HG03378 (cell line): ENCODE data around the gene RSF1.

Experiments
- ATAC-seq: cut with Tn5 transposase; IDR thresholded peaks from one replicate; pipeline ENCODE4 v1.9.1; 2021; ENCODE audit warnings: mild to moderate bottlenecking, moderate library complexity; ENCODE audit not compliant: unreplicated experiment

Gene RSF1

DNA sequence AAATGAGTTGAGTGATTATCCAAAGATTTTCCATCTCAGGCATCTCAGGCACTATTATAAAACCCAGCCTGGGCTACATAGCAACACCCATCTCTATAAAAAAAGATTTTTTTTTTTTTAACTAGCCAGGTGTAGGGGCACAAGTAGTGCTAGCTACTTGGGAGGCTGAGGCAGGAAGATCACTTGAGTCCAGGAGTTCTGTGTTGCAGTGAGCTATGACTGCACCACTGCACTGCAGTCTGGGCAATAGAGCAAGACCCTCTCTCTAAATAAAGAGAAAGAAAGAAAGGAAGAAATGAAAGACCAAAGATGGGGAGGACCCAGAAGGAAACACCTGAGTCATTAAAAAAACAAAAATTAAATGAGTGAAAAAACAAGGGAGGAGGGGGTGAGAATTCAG lies 14.1 kb downstream of the RSF1 start:
- ATAC-seq = no peak

DNA sequence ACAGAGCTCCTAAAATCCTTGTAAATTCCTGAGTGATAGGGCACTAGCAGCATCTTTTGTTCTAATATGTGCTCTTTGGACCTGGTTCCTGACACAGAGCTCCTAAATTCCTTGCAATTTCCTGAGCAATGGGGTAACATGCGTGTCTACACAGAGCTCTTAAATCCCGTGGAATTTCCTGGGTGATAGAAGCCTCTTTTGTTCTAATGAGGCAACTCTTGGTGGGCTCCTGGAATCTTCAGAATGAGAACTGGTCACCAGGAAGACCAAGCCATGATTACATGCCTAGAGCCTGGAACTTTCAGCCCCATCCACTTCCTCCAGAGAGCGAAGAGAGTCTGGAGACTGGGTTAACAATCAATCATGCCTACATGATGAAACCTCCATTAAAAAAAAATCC lies 19.0 kb downstream of the RSF1 start:
- ATAC-seq = no peak

DNA sequence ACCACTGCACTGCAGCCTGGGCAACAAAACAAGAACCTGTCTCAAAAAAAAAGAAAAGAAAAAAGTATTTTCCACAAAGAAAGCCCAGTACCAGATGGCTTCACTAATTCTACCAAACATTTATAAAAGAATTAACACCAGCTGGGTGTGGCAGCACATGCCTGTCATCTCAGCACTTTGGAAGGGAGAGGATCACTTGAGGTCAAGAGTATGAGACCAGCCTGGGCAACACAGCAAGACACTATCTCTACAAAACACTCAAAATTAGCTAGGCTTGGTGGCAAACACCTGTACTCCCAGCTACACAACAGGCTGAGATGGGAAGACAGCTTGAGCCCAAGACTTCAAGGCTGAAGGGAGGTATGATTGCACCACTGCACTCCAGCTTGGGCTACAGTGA lies 20.1 kb downstream of the RSF1 start:
- ATAC-seq = no peak

DNA sequence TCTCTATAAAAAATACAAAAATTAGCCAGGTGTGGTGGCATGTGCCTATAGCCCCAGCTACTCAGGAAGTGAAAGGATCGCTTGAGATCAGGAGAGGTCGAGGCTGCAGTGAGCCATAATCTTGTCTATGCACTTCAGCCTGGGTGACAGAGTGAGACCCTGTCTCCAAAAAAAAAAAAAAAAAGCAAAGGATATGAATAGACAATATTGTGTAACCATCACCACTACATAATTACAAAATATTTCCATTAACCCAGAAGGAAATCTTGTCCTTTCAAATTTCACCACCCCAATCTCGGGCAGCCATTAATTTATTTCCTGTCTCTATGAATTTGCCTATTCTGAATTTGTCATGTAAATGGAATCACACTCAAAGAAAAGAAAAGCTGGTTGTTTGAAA lies 21.2 kb downstream of the RSF1 start:
- no peak for ATAC-seq

DNA sequence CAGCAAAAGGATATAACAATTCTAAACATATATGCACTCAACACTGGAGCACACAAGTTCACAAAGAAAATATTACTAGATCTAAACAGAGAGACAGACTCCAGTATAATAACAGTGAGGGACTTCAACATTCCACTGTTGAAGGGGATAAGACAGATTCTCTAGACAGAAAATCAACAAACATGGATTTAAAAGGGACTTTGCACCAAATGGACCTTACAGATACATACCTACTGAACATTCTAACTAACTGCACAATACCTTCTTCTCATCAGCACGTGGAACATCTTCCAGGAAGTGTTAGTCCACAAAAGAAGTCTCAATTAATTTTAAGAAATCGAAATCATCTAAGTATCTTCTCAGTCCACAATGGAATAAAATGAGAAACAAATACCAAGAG lies 26.6 kb downstream of the RSF1 start:
- no peak for ATAC-seq

DNA sequence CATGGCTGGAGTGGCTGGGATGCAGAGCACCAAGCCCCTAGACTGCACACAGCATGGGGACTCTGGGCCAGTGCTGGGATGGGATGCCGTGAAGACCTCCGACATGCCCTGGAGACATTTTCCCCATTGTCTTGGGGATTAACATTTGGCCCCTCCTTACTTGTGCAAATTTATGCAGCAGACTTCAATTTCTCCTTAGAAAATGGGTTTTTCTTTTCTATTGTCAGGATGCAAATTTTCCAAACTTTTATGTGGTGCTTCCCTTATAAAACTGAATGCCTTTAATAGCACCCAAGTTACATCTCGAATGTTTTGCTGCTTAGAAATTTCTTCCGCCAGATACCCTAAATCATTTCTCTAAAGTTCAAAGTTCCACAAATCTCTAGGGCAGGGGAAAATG lies 29.2 kb downstream of the RSF1 start:
- no peak for ATAC-seq

DNA sequence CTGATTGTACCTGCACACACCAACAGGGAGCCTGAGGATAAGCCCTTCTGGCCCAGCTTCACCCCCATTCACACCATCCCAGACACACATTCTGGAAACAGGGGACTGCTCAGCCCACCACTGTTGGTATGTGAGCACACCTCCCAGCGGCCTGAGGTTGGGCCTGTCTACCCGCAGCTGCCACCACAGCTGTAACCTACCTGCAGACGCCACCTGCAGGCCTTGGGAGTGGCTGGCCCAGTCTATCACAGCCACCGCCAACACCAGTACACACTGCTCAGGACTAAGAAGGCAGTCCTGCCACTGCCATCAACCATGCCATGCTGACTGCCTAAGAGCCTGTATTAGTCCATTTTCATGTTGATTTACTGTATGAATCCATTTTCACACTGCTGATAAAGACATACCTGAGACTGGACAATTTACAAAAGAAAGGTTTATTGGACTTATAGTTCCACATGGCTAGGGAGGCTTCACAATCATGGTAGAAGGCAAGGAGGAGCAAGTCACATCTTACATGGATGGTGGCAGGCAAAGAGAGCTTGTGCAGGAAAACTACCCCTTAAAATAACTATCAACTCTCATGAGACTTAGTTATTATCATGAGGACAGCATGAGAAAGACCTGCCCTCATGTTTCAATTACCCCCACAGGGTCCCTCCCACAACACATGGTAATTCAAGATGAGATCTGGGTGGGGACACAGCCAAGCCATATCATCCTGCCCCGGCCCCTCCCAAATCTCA lies 30.6 kb downstream of the RSF1 start:
- no peak for ATAC-seq

DNA sequence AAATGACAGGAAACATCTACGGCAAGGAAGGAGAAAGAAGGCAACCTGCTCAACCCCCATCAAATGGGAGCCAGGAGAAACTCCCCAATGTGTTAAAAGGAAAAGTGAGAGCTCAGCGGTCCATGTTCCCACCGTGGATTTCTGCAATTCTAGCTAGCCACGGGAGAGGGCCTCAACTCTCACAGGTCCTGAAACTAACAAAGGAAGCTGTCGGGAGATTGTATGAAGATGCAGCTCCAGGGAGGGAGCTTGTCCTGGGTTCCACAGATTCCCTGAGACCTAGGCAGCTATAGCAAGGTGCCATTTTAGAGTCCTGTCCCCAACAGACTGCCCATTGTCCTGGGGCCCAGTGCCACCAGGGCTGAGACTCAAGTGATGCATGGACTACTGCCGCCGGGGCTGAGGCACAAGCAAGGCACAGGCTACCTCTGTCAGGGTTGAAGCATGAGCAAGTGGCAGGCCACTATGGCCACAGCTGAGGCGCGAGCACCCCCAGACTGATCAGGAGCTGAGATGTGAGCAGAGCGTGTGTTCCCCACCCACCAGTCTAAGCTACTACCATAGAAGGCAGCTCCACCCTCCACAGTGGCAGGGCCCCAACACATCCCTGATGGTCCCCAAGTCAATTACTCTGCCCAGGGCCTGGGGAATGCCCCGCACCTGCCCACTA lies 31.3 kb downstream of the RSF1 start:
- no peak for ATAC-seq

DNA sequence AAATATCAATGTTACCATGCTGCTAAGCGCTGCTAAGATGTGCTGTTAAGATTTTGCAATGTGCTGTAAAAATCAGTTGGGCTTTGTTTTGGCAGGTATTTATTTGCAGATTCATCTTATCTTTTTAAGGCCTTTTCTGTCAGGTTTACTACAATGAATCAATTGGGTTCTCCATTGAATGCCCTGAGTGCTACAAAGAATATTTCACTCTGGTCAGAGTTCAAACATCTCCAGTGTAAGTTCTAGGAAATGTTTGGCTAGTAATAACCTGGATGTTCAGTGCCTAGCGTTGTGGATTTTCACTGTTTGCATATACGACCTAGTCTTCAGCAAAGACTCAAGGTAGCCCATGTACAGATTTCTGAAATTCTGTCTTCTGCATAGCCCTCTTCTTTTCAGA lies 36.0 kb downstream of the RSF1 start:
- ATAC-seq = no peak

DNA sequence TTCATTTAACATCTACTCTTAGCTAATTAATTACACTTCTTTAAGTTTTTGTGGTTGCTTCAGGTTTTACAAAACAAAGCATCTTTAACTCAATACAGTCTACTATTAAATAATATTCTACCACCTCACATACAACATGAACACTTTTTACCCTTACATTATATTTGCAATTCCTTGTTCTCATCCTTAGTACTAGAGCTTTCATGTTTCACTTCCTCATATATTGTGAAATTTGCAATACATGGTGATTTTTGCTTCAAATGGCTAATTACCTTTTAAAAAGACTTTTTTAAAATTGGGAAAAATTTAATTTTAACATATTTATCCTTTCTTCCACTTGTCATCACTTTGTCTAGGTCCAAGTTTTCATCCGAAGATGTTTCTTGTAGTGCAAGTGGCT lies 37.5 kb downstream of the RSF1 start:
- no peak for ATAC-seq

DNA sequence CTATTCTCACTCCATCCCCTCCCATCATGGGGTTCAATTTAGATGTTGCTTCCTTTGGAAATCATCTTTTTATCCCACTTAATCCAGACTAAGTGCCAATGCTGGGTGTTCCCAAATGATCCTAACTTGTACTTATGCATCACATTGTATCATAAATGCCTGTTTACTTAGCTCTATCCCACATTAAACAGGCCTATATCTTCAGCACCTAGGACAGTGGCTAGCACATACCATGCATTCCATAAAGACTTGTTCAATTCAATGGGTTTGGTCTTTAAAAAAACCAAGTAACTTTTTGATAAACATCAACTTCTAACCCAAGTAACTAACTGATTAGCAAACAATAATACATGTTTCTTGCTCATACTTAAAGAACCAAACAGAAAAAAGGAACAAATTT lies 40.6 kb downstream of the RSF1 start:
- no peak for ATAC-seq

DNA sequence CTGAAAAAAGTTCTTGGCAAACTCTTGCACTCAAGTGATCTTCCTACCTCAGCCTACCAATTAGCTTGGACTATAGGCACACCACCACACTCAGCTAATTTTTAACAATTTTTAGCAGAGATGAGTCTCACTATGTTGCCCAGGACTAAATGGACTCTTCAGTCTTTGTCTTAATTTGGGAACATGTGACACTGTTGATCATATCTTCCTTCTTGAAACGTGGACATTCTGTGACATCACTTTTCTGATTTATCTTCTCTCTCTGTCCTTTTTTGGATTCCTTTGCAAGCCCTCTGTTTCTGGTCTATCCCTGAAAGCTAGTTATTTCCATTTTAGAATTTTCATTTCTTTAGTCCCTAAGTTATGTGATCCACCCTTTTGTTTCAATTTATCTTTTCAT lies 42.0 kb downstream of the RSF1 start:
- ATAC-seq = no peak

DNA sequence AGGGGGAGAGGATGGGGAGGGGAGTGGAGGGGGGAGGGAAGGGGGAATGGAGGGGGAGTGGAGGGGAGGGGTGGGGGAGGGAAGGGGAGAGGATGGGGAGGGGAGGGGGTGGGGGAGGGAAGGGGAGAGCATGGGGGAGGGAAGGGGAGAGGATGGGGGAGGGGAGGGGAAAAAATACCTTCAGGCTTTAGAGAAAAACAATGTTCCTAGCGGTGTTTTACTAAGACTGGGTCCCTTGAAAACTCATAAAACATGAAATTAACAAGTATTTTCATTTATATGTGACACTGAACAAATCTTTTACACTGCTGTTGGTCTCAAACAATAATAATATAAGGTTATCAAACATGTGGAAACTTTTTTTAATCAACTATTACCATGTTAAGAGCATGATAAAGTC lies 42.4 kb downstream of the RSF1 start:
- no peak for ATAC-seq

DNA sequence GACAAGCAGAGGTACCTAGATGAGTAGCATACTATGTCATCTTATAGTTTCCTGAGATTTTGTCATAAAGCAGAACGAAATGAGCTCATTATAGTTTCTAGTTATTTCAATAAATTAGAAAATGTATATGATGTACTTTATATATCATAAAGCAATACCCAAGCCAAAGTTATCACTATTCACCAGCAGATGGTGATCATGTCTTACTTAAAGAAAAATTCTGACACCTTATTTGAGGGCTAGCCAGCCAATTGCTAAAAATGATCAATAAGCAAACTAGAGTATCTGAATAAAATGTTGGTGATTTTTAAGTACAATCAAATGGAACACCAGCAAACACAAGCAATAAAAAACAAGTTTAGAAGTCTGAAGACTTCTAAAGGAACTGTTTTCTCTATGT lies 44.1 kb downstream of the RSF1 start:
- no peak for ATAC-seq

DNA sequence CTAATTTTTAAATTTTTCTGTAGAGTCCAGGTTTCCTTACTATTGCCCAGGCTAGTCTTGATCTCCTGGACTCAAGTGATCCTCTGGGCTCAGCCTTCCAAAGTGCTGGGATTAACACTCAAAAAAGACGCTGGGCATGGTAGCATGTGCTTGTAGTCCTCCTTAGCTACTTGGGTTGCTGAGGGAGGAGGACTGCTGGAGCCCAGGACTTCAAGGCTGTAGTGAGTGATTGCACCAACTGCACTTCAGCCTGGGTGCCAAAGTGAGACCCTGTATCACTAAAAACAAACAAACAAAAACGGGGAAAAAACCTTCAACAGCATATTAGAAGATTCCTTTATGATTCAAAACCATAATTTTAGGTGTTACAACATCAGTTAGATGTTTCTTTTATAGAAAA lies 44.6 kb downstream of the RSF1 start:
- ATAC-seq = no peak

DNA sequence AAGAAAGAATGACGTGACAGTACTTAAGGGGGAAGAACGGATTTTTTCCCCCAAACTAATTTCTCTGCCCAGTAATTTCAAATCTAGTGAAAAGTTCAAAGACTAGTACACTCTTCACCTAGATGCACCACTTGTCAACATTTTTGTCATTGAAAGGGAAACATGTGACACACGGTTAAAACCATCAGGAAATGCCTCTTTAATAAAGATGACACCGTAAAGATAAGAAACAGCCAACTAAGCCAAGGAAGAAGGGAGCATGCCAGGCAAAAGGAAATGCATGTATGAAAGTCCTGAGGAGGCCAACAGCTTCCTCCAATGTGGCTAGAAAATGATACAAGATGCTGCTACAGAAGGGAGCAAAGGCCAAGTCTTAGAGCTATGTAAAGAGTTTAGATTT lies 49.4 kb downstream of the RSF1 start:
- ATAC-seq = no peak

DNA sequence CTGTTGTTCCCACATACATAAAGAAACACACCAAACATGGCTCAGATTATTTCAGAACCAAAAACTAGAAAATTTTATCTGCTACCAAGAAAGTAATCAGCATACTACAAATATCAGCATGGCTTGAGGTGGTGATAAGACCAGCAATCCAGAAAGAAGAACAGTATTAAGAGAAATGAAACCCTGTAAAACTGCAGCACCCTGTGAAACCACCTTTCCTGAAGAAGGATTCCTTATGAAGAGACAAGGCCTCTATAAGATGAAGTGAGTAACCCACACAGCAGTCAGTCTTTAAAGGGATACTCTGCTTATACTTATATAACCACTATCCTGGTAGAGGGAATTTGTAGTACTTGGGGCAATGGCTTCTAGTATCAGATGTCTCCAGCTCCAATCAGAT lies 49.9 kb downstream of the RSF1 start:
- no peak for ATAC-seq

DNA sequence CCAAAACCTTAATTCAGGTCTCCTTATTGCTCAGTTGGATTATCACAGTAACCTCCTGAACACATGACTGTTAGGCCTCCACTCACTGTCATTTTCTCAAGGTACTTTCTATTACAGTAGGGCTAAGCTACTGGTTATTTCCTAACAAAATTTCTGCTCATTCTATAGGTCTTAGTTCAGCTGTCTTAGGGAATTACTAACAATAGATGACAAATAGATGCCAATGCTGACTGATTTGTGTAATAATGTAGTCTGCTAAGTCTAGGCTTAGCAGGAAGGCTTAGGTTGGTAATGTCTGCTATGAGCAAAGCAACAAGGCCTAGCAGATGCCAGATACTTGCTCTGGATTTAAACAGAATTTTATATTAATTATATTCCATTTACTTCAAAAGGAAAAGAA lies 58.1 kb downstream of the RSF1 start:
- no peak for ATAC-seq

DNA sequence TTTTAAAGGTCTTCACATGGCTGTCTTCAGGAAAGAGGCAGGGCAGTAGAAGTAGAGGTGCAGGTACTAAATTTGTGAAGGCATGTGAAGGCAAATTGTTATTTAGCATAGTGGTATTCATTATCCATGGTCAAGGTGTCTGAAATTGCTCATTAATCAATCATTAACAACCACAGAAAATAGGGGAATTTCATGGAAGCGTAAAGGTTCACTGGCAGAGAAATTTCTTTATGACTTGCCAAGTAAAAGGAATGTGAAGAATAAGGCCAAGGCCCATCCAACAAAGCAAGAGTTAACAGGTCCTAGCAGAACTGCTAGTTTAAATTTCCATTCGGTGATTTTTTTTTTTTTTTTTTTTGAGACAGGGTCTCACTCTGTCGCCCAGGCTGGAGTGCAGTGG lies 59.0 kb downstream of the RSF1 start:
- no peak for ATAC-seq

DNA sequence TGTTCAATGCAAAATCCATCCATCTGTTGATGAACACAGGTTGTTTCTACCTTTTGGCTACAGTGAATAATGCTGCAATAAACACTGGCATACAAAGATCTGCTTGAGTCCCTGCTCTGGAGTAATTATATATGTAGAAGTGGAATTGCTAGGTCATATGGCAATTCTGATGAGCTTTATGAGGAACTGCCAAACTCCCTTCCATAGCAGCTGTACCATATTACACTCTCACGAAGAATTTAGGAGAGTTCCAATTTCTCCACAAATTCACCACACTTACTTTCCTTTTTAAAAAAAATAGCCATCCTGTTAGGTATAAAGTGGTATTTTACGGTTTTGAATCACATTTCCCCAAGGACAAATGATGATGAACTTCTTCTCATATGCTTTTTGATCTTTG lies 62.2 kb downstream of the RSF1 start:
- no peak for ATAC-seq

DNA sequence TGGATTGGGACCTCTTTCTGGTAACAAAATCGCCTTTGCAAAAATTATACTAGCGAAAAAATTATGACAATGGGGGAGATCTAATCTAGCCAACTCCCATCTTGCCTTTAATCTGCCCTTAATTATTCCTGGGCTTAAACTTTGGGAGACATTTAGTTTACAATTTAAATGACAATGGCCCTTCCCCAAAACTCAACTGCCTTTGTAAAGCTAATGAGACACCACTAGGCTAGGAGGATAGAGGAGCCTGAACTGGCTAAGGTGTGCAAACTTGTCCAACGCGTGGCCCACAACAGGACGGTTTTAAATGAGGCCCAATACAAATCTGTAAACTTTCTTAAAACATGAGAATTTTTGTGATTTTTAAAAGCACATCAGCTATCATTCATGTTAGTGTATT lies 67.3 kb downstream of the RSF1 start:
- no peak for ATAC-seq

DNA sequence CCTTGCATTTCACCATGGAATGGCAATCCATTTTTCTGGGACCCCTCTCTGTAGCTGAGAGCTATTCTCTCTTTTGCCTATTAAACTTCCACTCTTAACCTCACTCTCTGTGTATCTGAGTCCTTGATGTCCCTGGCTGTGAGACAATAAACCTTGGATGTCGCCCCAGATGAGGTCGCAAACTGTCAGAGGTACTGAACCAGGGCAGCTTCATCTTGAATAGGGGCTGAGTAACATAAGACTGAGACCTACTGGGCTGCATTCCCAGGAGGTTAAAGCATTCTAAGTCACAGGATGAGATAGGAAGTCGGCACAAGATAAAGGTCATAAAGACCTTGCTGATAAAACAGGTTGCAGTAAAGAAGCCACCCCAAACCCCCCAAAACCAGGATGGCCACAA lies 68.0 kb downstream of the RSF1 start:
- no peak for ATAC-seq
